ENCODE results near the gene RMND1. TPM values are rescaled to one million over a fixed set of nuclear protein-coding genes. Genes with fewer than 3 reads are reported as not detected.

RMND1 gene
- total RNA-seq, 1 experiment from 2014 or later = 27.0 TPM

DNA sequence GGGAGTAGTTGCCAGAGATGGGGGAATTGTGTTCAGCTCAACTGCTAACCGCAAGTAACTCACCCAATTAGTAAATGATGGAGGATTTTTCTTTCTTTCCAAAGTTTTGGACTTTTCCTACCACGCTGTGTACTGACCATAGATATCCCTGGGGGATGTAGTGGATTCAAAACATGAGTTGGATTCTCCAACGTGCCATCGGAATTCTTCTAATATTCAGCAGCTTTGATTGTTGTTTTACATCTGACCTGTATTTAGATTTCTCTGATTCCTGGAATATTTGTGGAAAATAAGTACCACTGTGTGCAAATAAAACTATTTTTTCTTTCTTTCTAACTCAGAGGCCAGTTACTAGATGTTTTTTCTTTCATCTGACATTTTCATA, 43.0 kb upstream of the RMND1 start:
- H3K79me1 ChIP-seq (ENCODE audit: insufficient read depth, low read depth, low read length, poor library complexity, severe bottlenecking) = no peaks in the 10 kb centered on the region
- no CpG with 5 or more reads among the region's 4 CpGs for WGBS (ENCODE audit: extremely low coverage, insufficient read length, low lambda C conversion rate)

More for the DNA sequence above, 43.0 kb upstream of the RMND1 start:
- Mint-ChIP-seq H3K4me1 (peaks cover 14 to 19% of the 10 kb centered on the region in 2 experiments), H3K9me3 (no peaks in the 10 kb centered on the region), H3K4me3 (peak overlapping the region; percentile 66 to 81; a peak in 4 of 5 replicates), H3K27me3 (ENCODE audit: low read depth) (peaks cover 47% of the 10 kb centered on the region), H3K36me3 (ENCODE audit: insufficient read depth in 1 of 3, low read depth in 3 of 3) (no peaks in the 10 kb centered on the region), H3K27ac (no peak overlapping the region)
- Histone ChIP-seq H4K20me1 (ENCODE audit: control insufficient read depth, insufficient read depth, insufficient read length) (no peaks in the 10 kb centered on the region), H3K4ac (ENCODE audit: low read depth, low read length) (no peak overlapping the region), H3K18ac (ENCODE audit: insufficient read length, low read depth, low read length) (no peak overlapping the region), H2BK12ac (ENCODE audit: insufficient read length, low read depth, low read length) (no peak overlapping the region), H3K9me3 (ENCODE audit: control insufficient read depth, low read depth, low read length) (no peaks in the 10 kb centered on the region), H2BK5ac (ENCODE audit: insufficient read length, low read length) (no peak overlapping the region), H4K5ac (ENCODE audit: insufficient read length, low read depth, low read length) (no peak overlapping the region), H3K27ac (ENCODE audit: insufficient read length, low read depth, low read length) (no peak overlapping the region), H3K79me2 (ENCODE audit: insufficient read depth, low read length) (no peaks in the 10 kb centered on the region), H3K23ac (ENCODE audit: insufficient read length, low read depth, low read length) (no peak overlapping the region), H3K56ac (ENCODE audit: insufficient read length, low read depth, low read length) (no peak overlapping the region), H3K27me3 (ENCODE audit: insufficient read depth, low read length) (peaks cover 8% of the 10 kb centered on the region; the same call in 1 of the 2 replicates), H2BK15ac (ENCODE audit: low read depth, low read length) (no peak overlapping the region), H2AFZ (ENCODE audit: low read length) (no peak overlapping the region), H2BK120ac (ENCODE audit: low read depth, low read length, poor library complexity, severe bottlenecking) (no peak overlapping the region), H3K14ac (ENCODE audit: insufficient read depth, low read length) (no peak overlapping the region), H3K4me1 (ENCODE audit: insufficient read depth, low read length) (no peaks in the 10 kb centered on the region), H3K23me2 (ENCODE audit: insufficient read length, low read depth, low read length, poor library complexity, severe bottlenecking) (peaks cover 12% of the 10 kb centered on the region), H2BK20ac (ENCODE audit: low read depth, low read length, poor library complexity, severe bottlenecking) (no peak overlapping the region), H3K9ac (ENCODE audit: extremely low read depth, insufficient read length, low read length) (no peak overlapping the region), H4K8ac (replicated peaks; ENCODE audit: insufficient read length, low read depth, low read length) (no peak overlapping the region), H4K91ac (ENCODE audit: insufficient read length, low read depth, low read length) (no peak overlapping the region), H2AK5ac (ENCODE audit: insufficient read length, low read length) (no peak overlapping the region), H3T11ph (ENCODE audit: low read length) (no peak overlapping the region), H3K4me2 (ENCODE audit: insufficient read depth, insufficient read length, low read length) (peak overlapping the region; percentile 63)
- no peak for DNase-seq
- TF ChIP-seq, protein P1, sequence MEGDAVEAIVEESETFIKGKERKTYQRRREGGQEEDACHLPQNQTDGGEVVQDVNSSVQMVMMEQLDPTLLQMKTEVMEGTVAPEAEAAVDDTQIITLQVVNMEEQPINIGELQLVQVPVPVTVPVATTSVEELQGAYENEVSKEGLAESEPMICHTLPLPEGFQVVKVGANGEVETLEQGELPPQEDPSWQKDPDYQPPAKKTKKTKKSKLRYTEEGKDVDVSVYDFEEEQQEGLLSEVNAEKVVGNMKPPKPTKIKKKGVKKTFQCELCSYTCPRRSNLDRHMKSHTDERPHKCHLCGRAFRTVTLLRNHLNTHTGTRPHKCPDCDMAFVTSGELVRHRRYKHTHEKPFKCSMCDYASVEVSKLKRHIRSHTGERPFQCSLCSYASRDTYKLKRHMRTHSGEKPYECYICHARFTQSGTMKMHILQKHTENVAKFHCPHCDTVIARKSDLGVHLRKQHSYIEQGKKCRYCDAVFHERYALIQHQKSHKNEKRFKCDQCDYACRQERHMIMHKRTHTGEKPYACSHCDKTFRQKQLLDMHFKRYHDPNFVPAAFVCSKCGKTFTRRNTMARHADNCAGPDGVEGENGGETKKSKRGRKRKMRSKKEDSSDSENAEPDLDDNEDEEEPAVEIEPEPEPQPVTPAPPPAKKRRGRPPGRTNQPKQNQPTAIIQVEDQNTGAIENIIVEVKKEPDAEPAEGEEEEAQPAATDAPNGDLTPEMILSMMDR (conservative IDR thresholded peaks at IDR 0.05) = no peak

Measured in H9 (cell line).